ENCODE results near the gene CTRB1.

DNA sequence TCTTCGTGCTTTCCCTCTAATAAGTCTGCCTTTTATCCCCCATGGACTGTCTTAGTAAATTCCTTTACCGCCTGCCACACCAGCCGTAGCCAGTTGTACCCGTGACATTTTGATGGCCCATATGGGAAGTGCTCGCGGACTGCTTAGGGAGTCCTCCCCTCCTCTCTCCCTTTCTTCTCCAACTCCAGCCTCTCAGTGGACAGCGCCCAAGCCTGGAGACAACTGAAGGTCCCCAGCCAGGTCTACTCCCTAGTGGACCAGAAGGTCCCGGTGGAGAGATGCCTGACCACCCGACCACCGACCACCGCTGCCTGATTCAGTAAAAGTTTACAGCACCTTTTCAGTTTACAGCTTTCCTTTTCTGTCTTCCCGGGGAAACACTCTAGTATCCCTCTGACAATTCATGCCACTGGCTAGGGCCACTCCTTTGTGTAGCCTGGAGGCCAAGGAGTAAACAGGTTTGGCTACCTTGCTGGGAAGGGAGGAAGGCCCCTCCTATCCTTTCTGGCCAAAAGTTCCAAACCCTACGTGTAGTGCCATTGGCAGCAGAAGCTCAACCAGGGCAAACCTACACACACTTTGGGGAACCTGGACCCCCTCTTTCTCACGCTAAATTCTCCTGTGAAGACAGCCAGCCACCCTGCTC lies 29.8 kb upstream of the CTRB1 start:
- TF ChIP-seq, protein P1, sequence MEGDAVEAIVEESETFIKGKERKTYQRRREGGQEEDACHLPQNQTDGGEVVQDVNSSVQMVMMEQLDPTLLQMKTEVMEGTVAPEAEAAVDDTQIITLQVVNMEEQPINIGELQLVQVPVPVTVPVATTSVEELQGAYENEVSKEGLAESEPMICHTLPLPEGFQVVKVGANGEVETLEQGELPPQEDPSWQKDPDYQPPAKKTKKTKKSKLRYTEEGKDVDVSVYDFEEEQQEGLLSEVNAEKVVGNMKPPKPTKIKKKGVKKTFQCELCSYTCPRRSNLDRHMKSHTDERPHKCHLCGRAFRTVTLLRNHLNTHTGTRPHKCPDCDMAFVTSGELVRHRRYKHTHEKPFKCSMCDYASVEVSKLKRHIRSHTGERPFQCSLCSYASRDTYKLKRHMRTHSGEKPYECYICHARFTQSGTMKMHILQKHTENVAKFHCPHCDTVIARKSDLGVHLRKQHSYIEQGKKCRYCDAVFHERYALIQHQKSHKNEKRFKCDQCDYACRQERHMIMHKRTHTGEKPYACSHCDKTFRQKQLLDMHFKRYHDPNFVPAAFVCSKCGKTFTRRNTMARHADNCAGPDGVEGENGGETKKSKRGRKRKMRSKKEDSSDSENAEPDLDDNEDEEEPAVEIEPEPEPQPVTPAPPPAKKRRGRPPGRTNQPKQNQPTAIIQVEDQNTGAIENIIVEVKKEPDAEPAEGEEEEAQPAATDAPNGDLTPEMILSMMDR (IDR thresholded peaks at IDR 0.05) = no peak
- TF ChIP-seq EP300 (IDR thresholded peaks at IDR 0.05) (no peak), RAD21 (conservative IDR thresholded peaks at IDR 0.05 in 1 of 2, IDR thresholded peaks at IDR 0.05 in 1 of 2) (no peak), POLR2A (IDR thresholded peaks at IDR 0.05; ENCODE audit: low read length) (no peak)

Measured in A549 (cell line).